Measurements from ENCODE around the gene GABRB3.

DNA sequence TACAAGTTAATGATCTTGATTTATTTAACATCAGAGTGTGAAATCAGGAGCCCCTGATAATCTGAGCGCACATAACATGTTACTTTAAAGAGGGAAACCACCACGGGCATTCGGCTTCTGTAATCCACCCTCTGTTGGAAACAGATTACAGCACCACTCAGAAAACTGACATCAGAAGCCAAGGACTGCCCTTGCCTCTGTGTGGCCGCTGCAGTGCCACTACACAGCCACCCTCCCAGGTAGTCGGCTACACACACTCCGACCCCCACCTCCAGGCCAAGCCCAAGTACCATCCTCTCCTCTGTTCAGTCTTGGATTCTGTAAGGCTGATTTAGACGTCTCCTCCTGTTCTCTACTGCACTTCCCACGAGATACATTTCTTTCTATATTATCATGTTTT is 251.7 kb downstream of the GABRB3 start:
- TF ChIP-seq RARB (CRISPR knock-in tag; IDR thresholded peaks at IDR 0.05) (no peak), ZNF70 (CRISPR knock-in tag; IDR thresholded peaks at IDR 0.05) (no peak), SNAI2 (CRISPR knock-in tag; IDR thresholded peaks at IDR 0.05) (no peak), PATZ1 (CRISPR knock-in tag; IDR thresholded peaks at IDR 0.05; ENCODE audit: borderline replicate concordance) (no peak), GLIS3 (CRISPR knock-in tag; IDR thresholded peaks at IDR 0.05) (no peak), OSR1 (CRISPR knock-in tag; IDR thresholded peaks at IDR 0.05) (no peak)
- TF ChIP-seq, protein P1, sequence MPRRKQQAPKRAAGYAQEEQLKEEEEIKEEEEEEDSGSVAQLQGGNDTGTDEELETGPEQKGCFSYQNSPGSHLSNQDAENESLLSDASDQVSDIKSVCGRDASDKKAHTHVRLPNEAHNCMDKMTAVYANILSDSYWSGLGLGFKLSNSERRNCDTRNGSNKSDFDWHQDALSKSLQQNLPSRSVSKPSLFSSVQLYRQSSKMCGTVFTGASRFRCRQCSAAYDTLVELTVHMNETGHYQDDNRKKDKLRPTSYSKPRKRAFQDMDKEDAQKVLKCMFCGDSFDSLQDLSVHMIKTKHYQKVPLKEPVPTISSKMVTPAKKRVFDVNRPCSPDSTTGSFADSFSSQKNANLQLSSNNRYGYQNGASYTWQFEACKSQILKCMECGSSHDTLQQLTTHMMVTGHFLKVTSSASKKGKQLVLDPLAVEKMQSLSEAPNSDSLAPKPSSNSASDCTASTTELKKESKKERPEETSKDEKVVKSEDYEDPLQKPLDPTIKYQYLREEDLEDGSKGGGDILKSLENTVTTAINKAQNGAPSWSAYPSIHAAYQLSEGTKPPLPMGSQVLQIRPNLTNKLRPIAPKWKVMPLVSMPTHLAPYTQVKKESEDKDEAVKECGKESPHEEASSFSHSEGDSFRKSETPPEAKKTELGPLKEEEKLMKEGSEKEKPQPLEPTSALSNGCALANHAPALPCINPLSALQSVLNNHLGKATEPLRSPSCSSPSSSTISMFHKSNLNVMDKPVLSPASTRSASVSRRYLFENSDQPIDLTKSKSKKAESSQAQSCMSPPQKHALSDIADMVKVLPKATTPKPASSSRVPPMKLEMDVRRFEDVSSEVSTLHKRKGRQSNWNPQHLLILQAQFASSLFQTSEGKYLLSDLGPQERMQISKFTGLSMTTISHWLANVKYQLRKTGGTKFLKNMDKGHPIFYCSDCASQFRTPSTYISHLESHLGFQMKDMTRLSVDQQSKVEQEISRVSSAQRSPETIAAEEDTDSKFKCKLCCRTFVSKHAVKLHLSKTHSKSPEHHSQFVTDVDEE (CRISPR knock-in tag; IDR thresholded peaks at IDR 0.05) = no peak
- TF ChIP-seq, protein P2, sequence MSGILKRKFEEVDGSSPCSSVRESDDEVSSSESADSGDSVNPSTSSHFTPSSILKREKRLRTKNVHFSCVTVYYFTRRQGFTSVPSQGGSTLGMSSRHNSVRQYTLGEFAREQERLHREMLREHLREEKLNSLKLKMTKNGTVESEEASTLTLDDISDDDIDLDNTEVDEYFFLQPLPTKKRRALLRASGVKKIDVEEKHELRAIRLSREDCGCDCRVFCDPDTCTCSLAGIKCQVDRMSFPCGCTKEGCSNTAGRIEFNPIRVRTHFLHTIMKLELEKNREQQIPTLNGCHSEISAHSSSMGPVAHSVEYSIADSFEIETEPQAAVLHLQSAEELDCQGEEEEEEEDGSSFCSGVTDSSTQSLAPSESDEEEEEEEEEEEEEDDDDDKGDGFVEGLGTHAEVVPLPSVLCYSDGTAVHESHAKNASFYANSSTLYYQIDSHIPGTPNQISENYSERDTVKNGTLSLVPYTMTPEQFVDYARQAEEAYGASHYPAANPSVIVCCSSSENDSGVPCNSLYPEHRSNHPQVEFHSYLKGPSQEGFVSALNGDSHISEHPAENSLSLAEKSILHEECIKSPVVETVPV (CRISPR knock-in tag; IDR thresholded peaks at IDR 0.05) = no peak

Data from SK-N-SH treated with all-trans-retinoic acid at 6 μM for 48 hours (cell line).